GM19455 (cell line): Measurements from ENCODE around the gene CRTAC1.

ENCODE experiments used
- ATAC-seq: cut with Tn5 transposase; IDR thresholded peaks from one replicate; pipeline ENCODE4 v1.9.1; 2021; ENCODE audit not compliant: unreplicated experiment

Gene CRTAC1, protein sequence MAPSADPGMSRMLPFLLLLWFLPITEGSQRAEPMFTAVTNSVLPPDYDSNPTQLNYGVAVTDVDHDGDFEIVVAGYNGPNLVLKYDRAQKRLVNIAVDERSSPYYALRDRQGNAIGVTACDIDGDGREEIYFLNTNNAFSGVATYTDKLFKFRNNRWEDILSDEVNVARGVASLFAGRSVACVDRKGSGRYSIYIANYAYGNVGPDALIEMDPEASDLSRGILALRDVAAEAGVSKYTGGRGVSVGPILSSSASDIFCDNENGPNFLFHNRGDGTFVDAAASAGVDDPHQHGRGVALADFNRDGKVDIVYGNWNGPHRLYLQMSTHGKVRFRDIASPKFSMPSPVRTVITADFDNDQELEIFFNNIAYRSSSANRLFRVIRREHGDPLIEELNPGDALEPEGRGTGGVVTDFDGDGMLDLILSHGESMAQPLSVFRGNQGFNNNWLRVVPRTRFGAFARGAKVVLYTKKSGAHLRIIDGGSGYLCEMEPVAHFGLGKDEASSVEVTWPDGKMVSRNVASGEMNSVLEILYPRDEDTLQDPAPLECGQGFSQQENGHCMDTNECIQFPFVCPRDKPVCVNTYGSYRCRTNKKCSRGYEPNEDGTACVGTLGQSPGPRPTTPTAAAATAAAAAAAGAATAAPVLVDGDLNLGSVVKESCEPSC

DNA sequence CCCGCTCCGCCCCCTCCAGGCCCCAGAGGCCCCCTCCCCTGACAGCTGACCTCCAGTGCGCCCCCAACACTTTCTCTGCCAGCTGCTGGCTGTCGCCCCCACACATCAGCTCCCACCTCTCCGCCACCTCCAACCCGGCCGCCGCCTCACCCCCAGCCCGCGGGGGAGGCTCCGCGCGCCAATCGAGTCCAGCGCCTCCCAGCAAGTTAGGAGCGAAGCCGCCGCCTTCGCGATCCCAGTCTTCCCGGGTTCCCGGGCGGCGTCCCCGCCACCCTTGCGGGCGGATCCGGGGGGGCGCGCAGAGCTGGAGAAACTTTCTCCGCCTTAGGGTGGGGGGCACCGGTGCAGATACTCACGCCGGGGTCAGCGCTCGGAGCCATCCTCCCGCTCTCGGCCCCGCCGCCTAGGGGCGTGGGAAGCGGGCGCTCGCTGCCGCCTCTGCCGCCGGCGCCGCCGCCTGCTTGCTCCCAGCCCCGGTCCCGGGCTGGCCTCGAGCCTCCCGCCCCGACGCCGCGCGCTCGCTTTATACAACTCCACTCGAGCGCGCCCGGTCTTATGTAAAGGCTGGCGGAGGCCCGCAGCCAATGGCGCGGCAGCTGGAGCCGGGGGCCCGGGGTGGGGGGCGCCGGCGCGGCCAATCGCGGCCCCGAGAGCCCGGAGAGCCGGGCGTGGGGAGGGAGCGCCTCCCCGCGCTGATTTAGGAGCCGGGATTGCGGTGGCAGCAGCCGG, at the start of gene CRTAC1:
Gene CRTAC1 (minus strand): TSS at position 529 of the 729 bp plus-strand sequence. CDS start 149 bp downstream, at position 380.
- no peak for ATAC-seq

DNA sequence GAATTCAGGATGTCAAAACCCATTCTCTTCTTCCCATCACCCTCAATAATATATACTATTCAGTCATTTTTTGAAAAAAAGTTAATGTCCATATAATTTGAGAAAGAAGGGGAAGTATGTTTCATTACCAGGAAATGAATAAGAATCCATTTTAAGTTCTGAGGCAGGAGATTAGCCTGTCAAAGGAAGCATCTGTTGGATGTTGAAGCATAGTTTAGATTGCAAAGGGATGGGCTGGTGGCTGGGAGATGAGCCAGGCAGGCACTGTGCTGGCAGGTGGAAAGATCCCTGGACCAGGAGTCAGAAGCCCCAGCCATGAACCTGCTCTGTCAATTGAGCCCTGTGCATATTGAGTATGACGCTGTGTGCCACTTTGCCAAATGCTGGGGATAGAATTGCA, 48.4 kb upstream of the CRTAC1 start:
- ATAC-seq = no peak

DNA sequence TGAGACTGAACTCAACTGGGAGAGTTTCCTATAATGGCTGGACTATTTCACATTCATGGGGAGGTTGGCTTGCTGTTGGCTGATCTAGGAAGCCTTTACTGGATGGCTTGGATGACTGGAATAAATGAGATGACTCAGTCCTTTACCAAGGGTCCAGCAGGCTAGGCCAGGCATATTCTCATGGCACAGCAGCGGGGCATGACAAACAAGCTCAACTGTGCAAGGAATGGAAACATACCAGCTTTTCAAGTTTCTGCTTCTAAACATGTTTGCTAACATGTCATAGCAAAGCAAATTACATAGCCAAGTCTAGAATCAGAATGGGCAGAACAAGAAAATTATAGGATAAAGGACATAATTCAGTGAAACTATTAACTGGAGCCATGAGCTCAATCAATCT, 46.8 kb upstream of the CRTAC1 start:
- no peak for ATAC-seq

DNA sequence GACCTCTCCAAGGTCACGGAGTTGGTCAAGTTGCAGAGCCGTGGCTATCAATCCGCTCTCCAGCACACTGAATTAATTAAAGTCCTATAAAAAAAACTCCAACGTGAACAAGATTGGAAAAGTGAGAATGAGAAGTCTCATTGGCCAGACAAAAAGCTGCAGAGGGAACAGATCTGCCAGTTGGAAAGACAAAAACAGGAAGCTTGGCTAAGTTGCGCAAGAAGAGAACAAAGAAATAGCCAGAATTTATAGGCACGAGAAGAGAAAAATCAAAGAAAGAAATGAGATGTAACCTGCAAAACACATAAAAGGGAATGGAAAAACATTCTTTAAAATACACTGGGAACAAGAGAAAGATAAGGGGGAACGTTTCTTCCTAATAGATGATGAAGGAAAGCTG, 45.7 kb upstream of the CRTAC1 start:
- ATAC-seq = no peak

DNA sequence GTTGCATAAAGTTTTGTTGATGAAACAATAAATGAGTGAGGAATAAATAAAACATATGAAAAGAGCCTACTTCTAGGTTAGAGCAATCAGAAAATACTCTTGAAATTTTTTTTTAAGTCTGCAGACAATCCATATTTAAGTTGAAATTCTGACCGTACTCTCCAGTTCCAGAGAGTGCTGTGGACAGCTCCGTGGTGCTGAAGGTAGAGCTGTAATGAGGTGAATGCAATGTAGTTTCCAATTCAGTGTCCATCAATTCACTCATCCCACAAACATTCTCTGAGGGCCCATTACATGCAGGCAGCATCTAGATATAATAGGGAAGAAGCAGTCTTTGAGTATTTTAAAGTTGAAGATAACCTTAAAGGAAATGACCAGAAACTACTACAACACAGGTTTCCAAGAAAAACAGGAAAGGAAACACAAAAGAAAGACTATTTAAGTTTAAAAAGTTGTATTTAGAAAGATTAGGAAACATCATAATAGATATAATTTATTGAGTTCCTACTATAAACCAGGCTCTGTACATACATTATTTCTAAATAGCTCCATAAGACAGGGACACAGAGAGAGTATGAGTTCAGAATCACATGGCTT, 44.0 kb upstream of the CRTAC1 start:
- no peak for ATAC-seq

DNA sequence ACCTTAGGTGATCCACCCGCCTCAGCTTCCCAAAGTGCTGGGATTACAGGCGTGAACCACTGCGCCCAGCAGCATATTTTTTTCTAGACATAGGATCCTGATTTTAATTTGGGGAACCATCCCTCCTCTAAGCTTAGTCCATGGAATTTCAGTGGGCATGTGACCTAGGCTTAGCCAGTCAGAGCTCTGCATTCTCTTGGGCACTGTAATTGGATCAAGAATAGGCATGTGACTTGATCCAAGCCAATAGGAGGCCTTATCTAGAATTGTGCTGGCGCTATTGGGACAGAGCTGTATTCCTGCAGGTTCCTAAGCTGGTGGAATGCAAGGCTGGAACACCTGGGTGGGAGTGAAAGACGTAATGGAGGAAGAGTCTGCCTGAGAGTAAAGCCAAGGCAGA, 36.7 kb upstream of the CRTAC1 start:
- no peak for ATAC-seq

DNA sequence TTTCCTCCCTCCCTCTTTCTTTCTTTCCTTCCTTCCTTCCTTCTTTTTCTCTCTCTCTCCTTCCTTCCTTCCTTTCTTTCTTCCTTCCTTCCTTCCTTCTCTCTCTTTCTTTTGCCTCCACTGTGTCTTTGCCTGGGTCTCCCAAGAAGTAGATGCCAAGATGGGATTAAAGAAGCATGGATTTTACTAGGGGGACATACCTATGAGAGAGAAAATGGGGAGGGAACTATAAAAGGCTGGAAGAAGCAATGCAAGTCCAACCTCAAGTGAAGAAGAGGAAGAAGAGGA, 33.3 kb upstream of the CRTAC1 start:
- ATAC-seq = no peak

DNA sequence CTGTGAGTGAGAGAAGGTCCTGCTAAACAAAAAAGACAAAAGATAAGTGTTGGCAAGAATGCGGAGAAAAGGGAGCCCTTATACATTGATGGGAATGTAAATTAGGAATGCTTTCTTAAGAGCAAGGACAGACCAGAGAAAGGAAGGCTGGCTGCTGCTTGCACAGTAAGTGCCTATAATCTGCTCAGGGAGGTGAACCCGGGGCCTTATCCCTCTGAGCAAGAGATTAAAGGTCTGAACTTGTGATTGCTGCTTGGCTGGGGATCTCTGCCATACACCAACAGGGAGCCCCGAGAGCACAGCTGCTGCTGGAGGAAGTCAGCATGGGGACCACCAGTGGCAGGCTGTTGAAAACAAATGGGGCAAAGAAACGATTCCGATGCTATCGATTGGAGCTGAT, 32.0 kb upstream of the CRTAC1 start:
- no peak for ATAC-seq

DNA sequence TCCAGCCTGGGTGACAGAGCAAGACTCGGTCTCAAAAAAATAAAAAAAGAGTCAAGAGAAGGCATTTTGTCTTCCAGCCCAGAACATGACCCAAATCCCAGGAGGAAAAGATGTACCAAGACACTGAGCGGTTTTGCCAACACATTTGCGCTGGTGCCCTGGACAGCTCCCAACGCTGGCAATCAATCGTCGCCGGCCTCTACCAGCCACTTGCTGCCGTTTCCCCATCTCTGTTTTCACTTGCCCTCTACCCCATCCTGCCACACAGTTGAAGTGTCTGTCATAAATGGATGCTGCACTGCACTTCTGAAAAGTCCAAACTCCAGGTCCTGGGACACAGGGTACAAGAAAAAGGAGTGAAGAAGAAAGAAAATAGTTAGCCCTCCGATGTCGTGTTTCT, 29.7 kb upstream of the CRTAC1 start:
- ATAC-seq = no peak

DNA sequence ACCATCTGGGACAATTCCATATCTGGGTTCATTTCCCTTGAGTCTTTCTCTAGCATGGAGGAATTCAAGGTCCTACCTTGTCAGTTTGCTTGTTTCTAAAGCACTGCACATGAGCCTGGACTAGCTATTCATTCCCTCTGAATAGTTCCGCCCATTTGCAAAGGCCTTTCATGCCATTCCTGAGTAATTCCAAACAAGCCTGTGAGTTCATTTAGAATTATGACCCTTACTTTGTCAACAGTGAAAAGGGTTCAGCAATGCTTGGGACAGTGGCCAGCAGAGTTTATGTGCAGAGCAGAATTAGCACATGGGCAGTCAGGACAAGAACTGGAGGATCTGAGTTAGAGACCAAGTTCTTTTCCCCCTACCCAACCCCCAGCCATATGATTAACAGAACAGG, 27.9 kb upstream of the CRTAC1 start:
- ATAC-seq = no peak

DNA sequence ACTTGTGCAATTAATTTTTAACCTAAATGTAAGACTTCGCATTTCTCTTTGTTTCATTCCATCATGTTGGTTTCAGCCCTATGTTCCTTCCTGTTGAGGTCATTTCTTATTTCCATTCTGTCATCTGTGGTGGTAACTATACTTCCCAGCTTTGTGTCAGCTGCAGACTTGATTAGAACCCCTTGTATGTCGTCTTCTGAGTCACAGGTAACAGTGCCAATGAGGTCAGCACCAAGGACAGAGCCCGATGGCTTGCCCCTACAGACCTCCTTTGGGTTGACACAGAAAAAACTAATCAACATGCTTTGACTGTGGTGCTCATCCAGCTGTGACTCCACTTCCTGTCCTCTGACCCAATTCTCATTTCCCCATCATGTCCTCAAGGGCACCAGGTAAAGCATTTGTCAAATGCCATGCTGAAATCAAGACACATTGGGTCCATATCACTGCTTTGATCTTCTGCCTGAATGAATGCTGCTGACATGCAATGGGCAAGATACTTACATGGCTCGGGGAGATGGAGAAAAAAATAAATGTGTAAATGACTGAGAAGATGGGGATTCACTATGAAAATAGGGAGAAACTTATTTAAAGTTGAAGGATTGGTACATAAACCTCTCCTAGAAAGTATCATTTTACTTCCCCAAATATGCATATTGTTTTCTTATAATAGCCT, 25.6 kb upstream of the CRTAC1 start:
- ATAC-seq = no peak

DNA sequence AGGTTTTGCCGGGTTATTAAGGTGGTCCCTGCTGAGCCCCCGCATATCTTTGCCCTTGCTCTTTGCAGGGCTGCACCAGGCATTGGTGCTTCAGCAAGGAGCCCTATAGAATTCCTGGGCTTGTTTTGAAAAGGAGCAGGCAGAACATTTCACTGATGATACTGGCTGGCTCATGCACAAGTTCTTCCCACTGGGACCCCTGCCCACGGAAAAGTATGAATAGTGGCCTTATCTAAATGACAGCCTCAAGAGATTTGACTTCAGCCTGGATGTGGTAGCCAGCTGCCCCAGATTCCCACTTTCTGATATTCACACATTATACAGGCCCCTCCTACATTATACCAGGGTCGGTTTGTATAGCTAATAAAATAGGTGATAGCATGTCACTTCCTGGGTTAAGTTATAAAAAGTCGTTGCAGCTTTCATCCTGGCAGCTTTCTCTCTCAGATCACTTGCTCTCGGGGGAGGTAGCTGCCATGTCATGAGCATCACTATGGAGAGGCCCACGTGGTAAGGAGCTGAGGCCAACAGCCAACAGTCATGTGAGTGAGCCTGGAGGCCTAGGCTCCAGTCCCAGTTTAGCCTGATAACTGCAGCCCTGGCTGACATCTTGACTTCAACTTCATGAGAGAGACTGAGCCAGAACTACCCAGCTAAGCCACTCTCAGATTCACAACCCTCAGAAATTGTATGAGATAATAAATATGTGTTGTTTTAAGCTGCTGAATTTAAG, 16.8 kb upstream of the CRTAC1 start:
- no peak for ATAC-seq

DNA sequence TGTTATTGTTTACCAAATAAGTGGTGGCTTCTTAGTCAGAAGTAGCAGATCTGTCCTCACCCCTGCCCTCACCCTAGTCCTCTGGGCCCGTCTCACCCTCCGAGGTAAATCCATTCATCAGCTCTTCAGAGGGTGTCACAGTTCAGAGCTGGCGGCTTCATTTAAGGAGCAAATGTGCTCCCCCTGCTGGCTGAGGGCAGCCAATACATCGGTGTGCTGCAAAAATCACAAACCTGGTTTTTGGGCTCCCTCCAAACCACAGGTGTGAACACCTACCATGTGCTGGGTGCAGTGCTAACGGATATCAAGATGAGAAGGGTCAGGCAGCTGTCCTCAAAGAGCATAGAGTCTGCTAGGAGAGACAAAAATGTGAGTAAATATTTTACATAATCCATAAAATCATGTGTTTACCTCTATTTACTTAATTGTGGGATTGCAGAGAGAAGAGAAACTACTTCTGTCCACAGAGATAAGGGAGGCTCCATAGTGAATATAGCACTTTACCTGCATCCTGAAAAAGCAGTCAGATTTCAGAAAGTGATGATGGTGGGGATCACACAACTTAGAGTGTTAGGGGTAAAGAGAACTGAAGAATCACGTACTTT, 15.5 kb upstream of the CRTAC1 start:
- ATAC-seq = peak; percentile 59

DNA sequence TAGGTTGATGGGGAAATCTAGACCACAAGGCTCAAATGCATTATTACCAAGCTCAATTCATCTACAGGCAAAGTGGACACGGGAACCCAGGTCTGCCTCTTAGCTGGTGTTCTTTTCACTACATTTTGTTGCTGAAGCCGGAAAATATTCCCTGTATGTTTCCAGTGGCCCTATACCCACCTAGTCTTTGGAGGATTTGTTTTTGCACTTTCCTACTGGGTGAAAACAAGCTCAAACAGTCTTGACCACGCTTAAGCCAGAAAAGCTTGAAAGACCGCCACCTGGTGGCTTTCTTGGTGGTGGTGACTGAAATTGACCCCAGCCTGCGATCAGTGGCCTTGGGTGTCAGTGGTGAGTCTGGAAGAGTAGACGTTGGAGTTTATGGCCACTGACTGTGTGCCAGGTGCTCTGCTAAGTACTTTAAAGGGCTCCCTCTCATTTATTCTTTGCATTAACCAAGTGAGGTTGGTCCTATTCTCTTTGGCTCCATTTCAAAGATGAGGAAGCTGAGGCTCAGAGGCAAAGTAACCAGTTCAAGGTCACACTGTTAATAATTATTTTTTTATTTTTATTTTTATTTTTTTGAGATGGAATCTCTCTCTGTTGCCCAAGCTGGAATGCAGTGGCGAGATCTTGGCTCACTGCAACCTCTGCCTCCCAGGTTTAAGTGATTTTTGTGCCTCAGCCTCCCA, 11.1 kb upstream of the CRTAC1 start:
- ATAC-seq = no peak

DNA sequence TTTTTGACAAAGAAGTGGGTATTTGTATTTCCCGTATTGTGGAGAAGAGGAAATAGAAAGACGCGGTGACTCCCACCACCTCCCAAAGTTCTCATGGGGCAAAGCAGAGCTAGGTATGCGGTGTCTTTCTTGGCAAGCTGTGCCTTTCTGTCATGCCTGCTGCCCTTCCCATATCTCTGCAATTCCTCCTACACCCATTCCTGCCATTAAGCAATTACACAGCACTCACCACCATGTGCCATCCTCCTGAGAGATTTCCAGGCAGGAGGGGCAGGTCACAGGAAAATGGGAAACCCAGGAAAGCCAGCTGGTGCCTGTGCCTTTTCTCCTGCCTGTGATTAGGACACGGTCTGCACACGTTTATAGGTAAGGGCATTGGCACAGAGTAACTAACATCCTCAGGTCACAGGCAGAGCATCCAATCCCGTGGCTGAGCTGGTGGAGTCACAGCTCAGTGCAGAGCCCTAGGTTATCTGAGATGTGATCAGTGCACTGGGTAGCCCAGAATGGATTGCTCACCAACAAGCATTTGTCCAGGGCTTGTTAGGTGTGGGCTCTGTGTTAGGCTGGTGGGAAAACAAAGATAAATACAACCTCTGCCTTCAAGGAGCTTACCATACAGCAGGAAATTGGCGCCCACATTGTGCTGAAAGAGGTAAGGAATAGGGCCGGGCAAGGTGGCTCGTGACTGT, 9.4 kb upstream of the CRTAC1 start:
- no peak for ATAC-seq

DNA sequence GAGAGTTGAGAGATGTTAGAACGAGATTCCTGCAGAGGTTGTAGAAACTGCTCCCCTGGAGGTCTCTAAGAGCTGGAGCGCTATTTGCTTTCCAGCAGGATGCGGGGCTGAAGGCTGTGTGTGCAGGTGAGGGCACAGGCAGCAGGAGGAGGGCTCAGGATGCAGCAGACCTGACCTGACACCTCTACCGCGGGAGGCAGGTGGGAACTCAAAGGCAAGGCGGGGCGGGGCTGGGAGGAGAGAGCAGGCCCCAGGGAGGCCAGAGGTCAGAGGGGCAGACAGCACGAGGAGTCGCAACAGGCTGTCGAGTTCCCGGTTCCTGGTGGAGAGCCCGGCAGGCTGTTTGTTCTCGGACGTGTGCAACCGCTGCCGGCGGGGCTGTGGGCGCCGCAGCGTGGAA, 7.9 kb upstream of the CRTAC1 start:
- ATAC-seq = no peak

DNA sequence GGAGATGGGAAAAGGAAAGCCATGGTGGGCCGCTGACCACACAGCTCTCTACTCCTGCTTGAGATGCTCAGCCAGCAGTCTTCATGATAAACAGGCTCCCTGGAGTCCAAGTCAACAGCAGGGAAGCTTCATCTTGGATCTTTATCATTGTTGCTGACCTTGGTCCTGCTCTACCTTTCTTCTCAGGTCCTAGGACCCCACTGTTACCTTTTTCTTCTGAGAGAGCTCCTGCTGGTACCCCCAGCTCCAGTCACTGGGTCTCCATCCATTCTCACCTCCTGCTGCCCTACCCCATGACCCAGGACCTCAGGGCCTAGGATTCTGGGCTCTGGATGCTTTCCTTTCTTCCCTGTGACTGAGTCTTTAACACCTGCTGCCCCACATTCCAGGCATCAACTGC, 5.2 kb upstream of the CRTAC1 start:
- ATAC-seq = no peak

DNA sequence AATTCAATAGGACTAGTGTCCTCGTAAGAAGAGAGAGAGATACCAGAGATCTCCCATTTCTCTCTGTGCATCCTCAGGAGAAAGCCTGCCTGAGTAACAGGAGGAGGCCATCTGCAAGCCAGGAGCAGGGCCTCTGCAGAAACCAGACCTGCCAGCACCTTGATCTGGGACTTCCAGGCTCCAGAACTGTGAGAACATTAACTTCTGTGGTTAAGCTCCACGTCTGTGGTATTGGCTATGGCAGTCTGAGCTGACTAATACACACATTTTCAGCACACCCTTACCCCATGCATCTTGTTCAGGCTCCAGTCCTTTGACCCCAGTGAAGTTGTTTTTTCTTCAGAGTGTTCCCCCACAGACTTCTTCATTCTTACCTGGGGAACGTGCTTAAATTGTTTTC, 3.1 kb upstream of the CRTAC1 start:
- no peak for ATAC-seq

DNA sequence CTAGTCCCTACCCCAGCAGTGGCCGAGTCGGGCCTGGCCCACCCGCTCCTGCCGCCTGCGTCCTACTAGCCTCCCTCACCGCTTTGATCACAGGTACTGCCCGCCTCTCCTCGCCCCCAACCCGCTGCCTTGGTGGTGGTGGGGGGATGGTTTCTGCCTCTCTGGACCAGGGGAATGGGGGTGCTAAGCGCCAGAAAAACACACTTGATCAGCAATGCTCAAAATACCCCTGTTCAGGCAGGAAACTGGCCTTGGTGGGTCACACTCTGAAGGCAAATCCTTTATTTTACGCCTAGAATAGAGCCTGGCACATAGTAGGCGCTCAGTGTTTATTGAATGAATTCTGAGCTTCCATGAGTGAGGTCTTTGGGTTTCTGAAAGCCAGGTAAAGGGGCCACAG, 1.0 kb upstream of the CRTAC1 start:
- ATAC-seq = no peak
